Panc1 (cell line): ENCODE data around the gene ALKBH2. TPM values are rescaled to one million over a fixed set of nuclear protein-coding genes. Genes with fewer than 3 reads are reported as not detected.

Experiments used
- ATAC-seq: fragments of 200-7000 bp; cut with Tn5 transposase; 2 replicates; pipeline ENCODE4 v1.9.1; 2020; ENCODE audit warnings: mild to moderate bottlenecking, moderate library complexity
- BruUV-seq: library from RNA; stranded (reverse); fragments of 400-500 nt; replicated peaks from 2 replicates; lab custom pipeline; 2021; lab: Mats Ljungman, UMichigan
- CTCF ChIA-PET: fragments of 300-600 bp; sonication (Branson Sonifier 250); formaldehyde crosslinking; loops from one replicate; lab custom pipeline; 2022; ENCODE audit warnings: antibody characterized with exemption; lab: Charles Lee
- POLR2A ChIA-PET: fragments of 300-600 bp; sonication (Branson Sonifier 250); formaldehyde crosslinking; loops from one replicate; lab custom pipeline; 2022; ENCODE audit warnings: antibody characterized with exemption; lab: Charles Lee
- DNase-seq: peaks from one replicate; pipeline ENCODE4 v3.0.0-alpha.2; 2010; ENCODE audit warnings: low read depth, low spot score
- H3K27ac ChIP-seq: 2 replicates; pipeline ENCODE4 v1.5.1; 2011; ENCODE audit warnings: mild to moderate bottlenecking, low read length, inconsistent platforms
- H3K27me3 ChIP-seq: fragments of 200-500 bp; sonication (Bioruptor generic); 2 replicates; pipeline ENCODE4 v1.6.0; 2014; ENCODE audit warnings: low read length, inconsistent platforms; ENCODE audit not compliant: control insufficient read depth, insufficient read depth
- H3K36me3 ChIP-seq: fragments of 200-500 bp; sonication (Bioruptor generic); 2 replicates; pipeline ENCODE4 v1.5.1; 2014; ENCODE audit warnings: inconsistent platforms, mild to moderate bottlenecking, low read length, moderate library complexity; ENCODE audit not compliant: control insufficient read depth, insufficient read depth
- H3K4me1 ChIP-seq: 2 replicates; pipeline ENCODE4 v1.5.1; 2011; ENCODE audit warnings: inconsistent platforms, mild to moderate bottlenecking, low read length, moderate library complexity; ENCODE audit not compliant: control insufficient read depth, insufficient read depth
- H3K4me3 ChIP-seq, 2 experiments: 2 replicates each; pipeline ENCODE4 v1.5.1; 2011 to 2012; ENCODE audit warnings: low read depth in 2 of 2, low read length in 2 of 2, mild to moderate bottlenecking in 2 of 2, inconsistent platforms in 1 of 2, moderate library complexity in 1 of 2
- H3K9me3 ChIP-seq: fragments of 200-500 bp; sonication (Bioruptor generic); 2 replicates; pipeline ENCODE4 v1.5.1; 2014; ENCODE audit warnings: low read depth, mild to moderate bottlenecking, inconsistent platforms, low read length, moderate library complexity; ENCODE audit not compliant: control insufficient read depth, insufficient read depth
- CTCF ChIP-seq: fragments of 450-650 bp; IDR thresholded peaks from 2 replicates; pipeline ENCODE4 v1.5.1; 2017; ENCODE audit warnings: mild to moderate bottlenecking
- POLR2AphosphoS5 ChIP-seq: IDR thresholded peaks from 2 replicates; pipeline ENCODE4 v1.6.1; 2012; ENCODE audit warnings: mild to moderate bottlenecking, low read depth, low read length, moderate library complexity
- REST ChIP-seq, 2 experiments: IDR thresholded peaks; 2 replicates each; pipeline ENCODE4 v1.6.1; 2011 to 2012; ENCODE audit warnings: low read depth in 2 of 2, control low read depth in 1 of 2, low read length in 1 of 2, mild to moderate bottlenecking in 1 of 2, moderate library complexity in 1 of 2; ENCODE audit not compliant: insufficient read depth in 1 of 2
- SIN3A ChIP-seq: IDR thresholded peaks from 2 replicates; pipeline ENCODE4 v1.6.1; 2012; ENCODE audit warnings: low read depth, mild to moderate bottlenecking, low read length, moderate library complexity, borderline replicate concordance; ENCODE audit not compliant: insufficient read depth
- TCF7L2 ChIP-seq: IDR thresholded peaks from 2 replicates; pipeline ENCODE4 v1.6.1; 2011; ENCODE audit warnings: mild to moderate bottlenecking, low read depth, low read length, inconsistent platforms
- in situ Hi-C: cut with HindIII; loops from 2 replicates; pipeline ENCODE4 v1.10.0; 2016; ENCODE audit warnings: low sequenced_read_pairs, low pct_unique_long_range_greater_than_20kb
- intact Hi-C: fragments of 100-400 bp; cut with micrococcal nuclease; formaldehyde crosslinking; loops from one replicate; pipeline ENCODE4 v1.10.0; 2022; ENCODE audit not compliant: unreplicated experiment
- total RNA-seq: library from RNA; stranded (reverse); gene quantifications from one replicate; pipeline ENCODE4 v1.2.1, GENCODE V29; 2021; ENCODE audit not compliant: unreplicated experiment

Gene ALKBH2
- total RNA-seq, 1 experiment from 2014 or later = 41.6 TPM

- H3K27ac ChIP-seq = no peak overlapping the region
- POLR2A ChIA-PET = no interaction called here
- H3K27me3 ChIP-seq = no peaks in the 10 kb centered on the region
- no peak for ATAC-seq
- no peaks in the 10 kb centered on the region for H3K36me3 ChIP-seq
- intact Hi-C loops = no loop called here
- peaks cover 4% of the 10 kb centered on the region; the same call in 1 of the 2 replicates for H3K4me1 ChIP-seq
- BruUV-seq = no TSS peak
- CTCF ChIA-PET = no interaction called here
- no peak for DNase-seq
- no peak overlapping the region for H3K4me3 ChIP-seq
- no peaks in the 10 kb centered on the region for H3K9me3 ChIP-seq
- in situ Hi-C loops = no loop called here
- TF ChIP-seq CTCF (no peak), POLR2AphosphoS5 (no peak), REST (IDR thresholded peaks at IDR 0.05; ENCODE audit: insufficient read depth in 1 of 2, low read depth in 2 of 2, low read length in 1 of 2) (no peak), TCF7L2 (no peak), SIN3A (no peak)
These were observed 34.4 kb upstream of the ALKBH2 start for GRCh38 chr12:109127533-109128242.

GRCh38 chr12:109126784-109127183, 33.5 kb upstream of the ALKBH2 start:
- H3K9me3 ChIP-seq = no peaks in the 10 kb centered on the region
- no peaks in the 10 kb centered on the region for H3K36me3 ChIP-seq
- CTCF ChIA-PET = no interaction called here
- POLR2A ChIA-PET = no interaction called here
- in situ Hi-C loops = no loop called here
- H3K27ac ChIP-seq = no peak overlapping the region
- H3K4me3 ChIP-seq = no peak overlapping the region
- TF ChIP-seq REST (IDR thresholded peaks at IDR 0.05; ENCODE audit: insufficient read depth in 1 of 2, low read depth in 2 of 2, low read length in 1 of 2) (no peak), SIN3A (no peak), POLR2AphosphoS5 (no peak), CTCF (no peak), TCF7L2 (no peak)
- no TSS peak for BruUV-seq
- DNase-seq (no peak), ATAC-seq (no peak)
- H3K4me1 ChIP-seq = peaks cover 4% of the 10 kb centered on the region; the same call in 1 of the 2 replicates
- intact Hi-C loops = no loop called here
- no peaks in the 10 kb centered on the region for H3K27me3 ChIP-seq
